Keratinocyte (primary cell): Measurements from ENCODE around the gene CCN2. TPM values are rescaled to one million over a fixed set of nuclear protein-coding genes. Genes with fewer than 3 reads are reported as not detected.

Source experiments
- DNase-seq: peaks from one replicate; pipeline ENCODE4 v3.0.0-alpha.2; 2011; ENCODE audit warnings: low read depth, missing footprints, low spot score
- FAIRE-seq: peaks from 2 replicates; lab custom pipeline; 2011; peaks lifted over from hg19 to GRCh38; lab: Jason Lieb, UNC
- H2AFZ ChIP-seq: 2 replicates; pipeline ENCODE4 v1.6.0; 2012; ENCODE audit warnings: low read length, control low read depth, inconsistent platforms; ENCODE audit not compliant: control insufficient read depth
- H3K27ac ChIP-seq: 2 replicates; pipeline ENCODE4 v1.5.1; 2011; ENCODE audit warnings: low read length; ENCODE audit not compliant: control insufficient read depth, insufficient read depth
- H3K27me3 ChIP-seq: 3 replicates; pipeline ENCODE4 v1.6.0; 2011; ENCODE audit warnings: low read length; ENCODE audit not compliant: control insufficient read depth, insufficient read depth; ENCODE audit errors: extremely low read depth
- H3K36me3 ChIP-seq, 2 experiments: 2 replicates in 1 of 2; 3 replicates in 1 of 2; pipeline ENCODE4 v1.5.1; 2011; ENCODE audit warnings: low read length in 2 of 2, mild to moderate bottlenecking in 1 of 2; ENCODE audit not compliant: control insufficient read depth in 2 of 2, insufficient read depth in 2 of 2; ENCODE audit errors: extremely low read depth in 1 of 2
- H3K4me1 ChIP-seq: 3 replicates; pipeline ENCODE4 v1.5.1; 2011; ENCODE audit warnings: low read length; ENCODE audit not compliant: control insufficient read depth, insufficient read depth; ENCODE audit errors: extremely low read depth
- H3K4me2 ChIP-seq: 3 replicates; pipeline ENCODE4 v1.6.0; 2011; ENCODE audit warnings: low read depth, low read length; ENCODE audit not compliant: control insufficient read depth, insufficient read depth; ENCODE audit errors: extremely low read depth
- H3K4me3 ChIP-seq, 3 experiments: fragments of 200-600 bp in 1 of 3; sonication (generic) in 1 of 3; 2 replicates in 2 of 3; 3 replicates in 1 of 3; pipeline ENCODE4 v1.5.1; 2011 to 2016; ENCODE audit warnings: low read length in 3 of 3, mild to moderate bottlenecking in 3 of 3, control low read depth in 2 of 3, inconsistent platforms in 1 of 3, low read depth in 1 of 3, mixed read lengths in 1 of 3, mixed run types in 1 of 3, moderate library complexity in 1 of 3; ENCODE audit not compliant: control insufficient read depth in 2 of 3, insufficient read depth in 2 of 3; ENCODE audit errors: extremely low read depth in 1 of 3
- H3K79me2 ChIP-seq: 2 replicates; pipeline ENCODE4 v1.6.0; 2012; ENCODE audit warnings: low read length; ENCODE audit not compliant: control insufficient read depth, insufficient read depth
- H3K9ac ChIP-seq: 3 replicates; pipeline ENCODE4 v1.6.0; 2011; ENCODE audit warnings: low read length; ENCODE audit not compliant: control insufficient read depth, insufficient read depth; ENCODE audit errors: extremely low read depth
- H3K9me1 ChIP-seq: 3 replicates; pipeline ENCODE4 v1.6.0; 2011; ENCODE audit warnings: low read length; ENCODE audit not compliant: control insufficient read depth, insufficient read depth; ENCODE audit errors: extremely low read depth
- H3K9me3 ChIP-seq: 2 replicates; pipeline ENCODE4 v1.5.1; 2012; ENCODE audit warnings: low read depth, low read length; ENCODE audit not compliant: control insufficient read depth
- H4K20me1 ChIP-seq: 3 replicates; pipeline ENCODE4 v1.6.0; 2011; ENCODE audit warnings: low read length; ENCODE audit not compliant: control insufficient read depth, insufficient read depth; ENCODE audit errors: extremely low read depth
- EZH2 ChIP-seq: IDR thresholded peaks from one replicate; pipeline ENCODE4 v1.6.1; 2012; ENCODE audit warnings: inconsistent platforms, mild to moderate bottlenecking, low read length, moderate library complexity
- dilution Hi-C: fragments of 300-500 bp; cut with MboI; formaldehyde crosslinking; loops from one replicate; pipeline ENCODE4 v1.7.0; 2020; ENCODE audit warnings: low sequenced_read_pairs; ENCODE audit not compliant: extremely low pct_ligation_motif_present
- polyA plus RNA-seq, 5 experiments: library from polyadenylated mRNA; depleted of rRNA in 3 of 5; stranded (reverse) in 3 of 5; stranded (forward) in 1 of 5; unstranded in 1 of 5; fragments of >200 nt; gene quantifications; 1 replicate in 1 of 5; 2 replicates in 3 of 5; 3 replicates in 1 of 5; pipeline versions ENCODE4 v1.2.1 to v1.2.3, GENCODE V29; 2011 to 2012; ENCODE audit warnings: missing spikeins in 2 of 5, low read depth in 1 of 5, low replicate concordance in 1 of 5
- TF ChIP-seq, protein P1 (sequence below), 3 experiments: IDR thresholded peaks in 1 of 3; conservative IDR thresholded peaks in 1 of 3; optimal IDR thresholded peaks in 1 of 3; 2 replicates in 2 of 3; 3 replicates in 1 of 3; pipeline versions ENCODE3 to v1.5.1; 2011; ENCODE audit warnings: low read length in 3 of 3, mild to moderate bottlenecking in 3 of 3, moderate library complexity in 2 of 3, control low read depth in 1 of 3, inconsistent platforms in 1 of 3; ENCODE audit not compliant: insufficient read depth in 2 of 3; ENCODE audit errors: extremely low read depth in 1 of 3

Gene CCN2
- polyA plus RNA-seq, 1 donor (not counting 4 experiments of a cell fraction or from before 2014, with no cell fraction given), result 78.2 TPM

DNA sequence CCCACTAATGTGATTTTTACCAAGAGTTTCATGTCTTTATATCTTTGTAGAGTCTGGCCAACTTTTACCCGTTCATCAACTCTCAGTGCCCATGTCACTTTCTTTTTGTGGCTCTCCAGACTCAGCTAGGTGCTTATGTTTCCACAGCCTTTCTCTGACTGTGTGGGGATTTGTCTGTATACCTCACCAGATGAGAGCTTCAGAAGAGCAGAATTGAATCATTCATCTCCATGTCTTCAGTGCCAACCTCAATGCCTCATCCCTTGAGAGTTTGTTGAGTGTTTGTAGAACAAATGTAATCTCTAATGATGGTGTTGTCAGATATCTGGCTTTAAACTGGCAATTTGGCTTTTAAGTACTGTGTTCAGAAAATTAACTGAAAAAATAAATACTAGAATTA, 16.8 kb upstream of the CCN2 start:
- no peak overlapping the region for H3K4me3 ChIP-seq
- dilution Hi-C loops, result no loop called here
- H3K36me3 ChIP-seq, result no peaks in the 10 kb centered on the region
- no peaks in the 10 kb centered on the region for H3K79me2 ChIP-seq
- FAIRE-seq (no peak), DNase-seq (no peak)
- H3K4me2 ChIP-seq, result no peak overlapping the region
- no peak overlapping the region for H3K9ac ChIP-seq
- no peak overlapping the region for H2AFZ ChIP-seq
- H4K20me1 ChIP-seq, result no peaks in the 10 kb centered on the region
- H3K27ac ChIP-seq, result no peak overlapping the region
- no peaks in the 10 kb centered on the region for H3K9me1 ChIP-seq
- H3K27me3 ChIP-seq, result no peaks in the 10 kb centered on the region
- no peak for TF ChIP-seq EZH2
- TF ChIP-seq, protein P1, sequence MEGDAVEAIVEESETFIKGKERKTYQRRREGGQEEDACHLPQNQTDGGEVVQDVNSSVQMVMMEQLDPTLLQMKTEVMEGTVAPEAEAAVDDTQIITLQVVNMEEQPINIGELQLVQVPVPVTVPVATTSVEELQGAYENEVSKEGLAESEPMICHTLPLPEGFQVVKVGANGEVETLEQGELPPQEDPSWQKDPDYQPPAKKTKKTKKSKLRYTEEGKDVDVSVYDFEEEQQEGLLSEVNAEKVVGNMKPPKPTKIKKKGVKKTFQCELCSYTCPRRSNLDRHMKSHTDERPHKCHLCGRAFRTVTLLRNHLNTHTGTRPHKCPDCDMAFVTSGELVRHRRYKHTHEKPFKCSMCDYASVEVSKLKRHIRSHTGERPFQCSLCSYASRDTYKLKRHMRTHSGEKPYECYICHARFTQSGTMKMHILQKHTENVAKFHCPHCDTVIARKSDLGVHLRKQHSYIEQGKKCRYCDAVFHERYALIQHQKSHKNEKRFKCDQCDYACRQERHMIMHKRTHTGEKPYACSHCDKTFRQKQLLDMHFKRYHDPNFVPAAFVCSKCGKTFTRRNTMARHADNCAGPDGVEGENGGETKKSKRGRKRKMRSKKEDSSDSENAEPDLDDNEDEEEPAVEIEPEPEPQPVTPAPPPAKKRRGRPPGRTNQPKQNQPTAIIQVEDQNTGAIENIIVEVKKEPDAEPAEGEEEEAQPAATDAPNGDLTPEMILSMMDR (optimal IDR thresholded peaks at IDR 0.05 in 1 of 3, IDR thresholded peaks at IDR 0.05 in 1 of 3, conservative IDR thresholded peaks at IDR 0.05 in 1 of 3; ENCODE audit: extremely low read depth in 1 of 3, insufficient read depth in 2 of 3, low read length in 3 of 3), result no peak
- no peaks in the 10 kb centered on the region for H3K9me3 ChIP-seq
- no peaks in the 10 kb centered on the region for H3K4me1 ChIP-seq

DNA sequence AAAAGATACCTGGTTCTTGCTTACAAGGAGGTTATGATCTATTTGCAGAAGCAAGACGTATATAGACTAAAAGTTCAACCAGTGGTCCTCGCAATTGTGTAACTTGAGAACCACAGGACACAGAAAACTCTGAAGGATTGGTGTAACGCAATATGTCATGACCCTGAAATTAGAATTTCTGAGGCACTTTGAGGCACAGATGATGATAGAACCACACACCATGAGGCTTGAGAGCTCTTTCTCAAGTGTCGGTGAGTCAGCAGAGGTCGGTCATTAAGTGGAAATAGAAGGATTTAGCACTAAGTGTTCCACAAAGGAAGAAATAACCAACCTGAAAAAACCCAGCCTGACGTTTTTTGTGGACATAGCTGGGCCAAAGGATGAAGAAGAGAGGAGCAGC, 15.3 kb upstream of the CCN2 start:
- Histone ChIP-seq H3K4me2 (no peak overlapping the region), H3K9me3 (no peaks in the 10 kb centered on the region), H2AFZ (no peak overlapping the region), H3K79me2 (no peaks in the 10 kb centered on the region), H3K9ac (no peak overlapping the region), H3K27ac (no peak overlapping the region), H3K36me3 (no peaks in the 10 kb centered on the region), H4K20me1 (no peaks in the 10 kb centered on the region), H3K4me1 (no peaks in the 10 kb centered on the region), H3K4me3 (no peak overlapping the region), H3K27me3 (no peaks in the 10 kb centered on the region), H3K9me1 (no peaks in the 10 kb centered on the region)
- DNase-seq (no peak), FAIRE-seq (no peak)
- TF ChIP-seq, protein P1 (optimal IDR thresholded peaks at IDR 0.05 in 1 of 3, IDR thresholded peaks at IDR 0.05 in 1 of 3, conservative IDR thresholded peaks at IDR 0.05 in 1 of 3; ENCODE audit: extremely low read depth in 1 of 3, insufficient read depth in 2 of 3, low read length in 3 of 3), result no peak
- no peak for TF ChIP-seq EZH2
- dilution Hi-C loops, result no loop called here
